H1 (cell line): ENCODE results near the gene BRD1. TPM values are rescaled to one million over a fixed set of nuclear protein-coding genes. Genes with fewer than 3 reads are reported as not detected.

ENCODE experiments used
- ATF3 ChIP-seq: IDR thresholded peaks from 2 replicates; pipeline ENCODE4 v1.6.1; 2011; ENCODE audit warnings: low read depth, mild to moderate bottlenecking, low read length; ENCODE audit not compliant: insufficient read depth
- BRCA1 ChIP-seq: IDR thresholded peaks from 2 replicates; pipeline ENCODE4 v1.6.1; 2012; ENCODE audit warnings: low read depth, low read length, improper control_type of control experiment
- CBX8 ChIP-seq: fragments of 300-800, 300-1000 bp; sonication (generic); IDR thresholded peaks from 2 replicates; pipeline ENCODE4 v1.7.1; 2016; ENCODE audit warnings: low read depth, low read length, borderline replicate concordance
- FOSL1 ChIP-seq: IDR thresholded peaks from 2 replicates; pipeline ENCODE4 v1.6.1; 2011; ENCODE audit warnings: mild to moderate bottlenecking, low read depth, low read length, moderate library complexity; ENCODE audit not compliant: insufficient read depth
- PHF8 ChIP-seq: fragments of 200-600 bp; sonication (generic); conservative IDR thresholded peaks from 2 replicates; pipeline ENCODE4 v1.7.1; 2012; ENCODE audit warnings: low read depth, mild to moderate bottlenecking, inconsistent platforms, low read length, moderate library complexity
- polyA plus RNA-seq, 7 experiments: library from polyadenylated mRNA; depleted of rRNA in 3 of 7; stranded (reverse) in 5 of 7; unstranded in 2 of 7; fragments of >200 nt in 5 of 7; fragments of 200-250 nt in 2 of 7; gene quantifications; 1 replicate in 5 of 7; 2 replicates in 1 of 7; 4 replicates in 1 of 7; pipeline versions ENCODE4 v1.2.1 to v1.2.3, GENCODE V29; 2011 to 2013; ENCODE audit warnings: missing spikeins in 2 of 7, mixed read lengths in 2 of 7
- total RNA-seq: library from RNA; stranded (reverse); fragmentation: NEBNext Ultra II Directional; extraction: Animal tissue kit (Norgen Biotek cat#: 25700); gene quantifications from 2 replicates; pipeline ENCODE4 v1.2.1, GENCODE V29; 2021

BRD1 gene
- total and polyA plus RNA-seq, 2 of the 8 experiments (the other 6 are each of a cell fraction or from before 2014, with no cell fraction given): 6.8 to 34.0 TPM

- TF ChIP-seq ATF3 (no peak), FOSL1 (no peak), BRCA1 (no peak), PHF8 (no peak), CBX8 (no peak)
- TF ChIP-seq, all 59 proteins: peak for 0
These were observed 101.0 kb downstream of the BRD1 start (continued) for GRCh38 chr22:49726701-49727101.
